GM18508 (cell line): ENCODE data around the gene PCDHGA8.
"Not testable (repeated sequence)": the region's sequence is repeated elsewhere in the genome, so short reads cannot be mapped to it uniquely, and the experiment has no call there.

Source experiments
- ATAC-seq: cut with Tn5 transposase; IDR thresholded peaks from one replicate; pipeline ENCODE4 v1.9.1; 2021; ENCODE audit warnings: moderate number of reproducible peaks; ENCODE audit not compliant: insufficient read depth, unreplicated experiment

PCDHGA8 gene

GRCh38 chr5:141427783-141428426, 35.5 kb downstream of the PCDHGA8 start:
- no peak for ATAC-seq

DNA sequence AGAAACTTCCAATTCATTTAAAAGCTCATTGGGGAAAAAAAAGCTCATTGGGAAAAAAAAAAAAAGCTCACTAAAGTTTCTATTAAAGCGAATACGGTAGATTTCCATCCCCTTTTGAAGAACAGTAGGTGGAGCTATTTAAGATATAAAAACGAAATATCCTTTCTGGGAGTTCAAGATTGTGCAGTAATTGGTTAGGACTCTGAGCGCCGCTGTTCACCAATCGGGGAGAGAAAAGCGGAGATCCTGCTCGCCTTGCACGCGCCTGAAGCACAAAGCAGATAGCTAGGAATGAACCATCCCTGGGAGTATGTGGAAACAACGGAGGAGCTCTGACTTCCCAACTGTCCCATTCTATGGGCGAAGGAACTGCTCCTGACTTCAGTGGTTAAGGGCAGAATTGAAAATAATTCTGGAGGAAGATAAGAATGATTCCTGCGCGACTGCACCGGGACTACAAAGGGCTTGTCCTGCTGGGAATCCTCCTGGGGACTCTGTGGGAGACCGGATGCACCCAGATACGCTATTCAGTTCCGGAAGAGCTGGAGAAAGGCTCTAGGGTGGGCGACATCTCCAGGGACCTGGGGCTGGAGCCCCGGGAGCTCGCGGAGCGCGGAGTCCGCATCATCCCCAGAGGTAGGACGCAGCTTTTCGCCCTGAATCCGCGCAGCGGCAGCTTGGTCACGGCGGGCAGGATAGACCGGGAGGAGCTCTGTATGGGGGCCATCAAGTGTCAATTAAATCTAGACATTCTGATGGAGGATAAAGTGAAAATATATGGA, 38.1 kb downstream of the PCDHGA8 start, which contains the start of gene PCDHGA12:
TSS of gene PCDHGA12 (plus strand) at position 176 of the 782 bp plus-strand sequence. CDS start at position 429, 253 bp downstream.
- ATAC-seq = no peak

DNA sequence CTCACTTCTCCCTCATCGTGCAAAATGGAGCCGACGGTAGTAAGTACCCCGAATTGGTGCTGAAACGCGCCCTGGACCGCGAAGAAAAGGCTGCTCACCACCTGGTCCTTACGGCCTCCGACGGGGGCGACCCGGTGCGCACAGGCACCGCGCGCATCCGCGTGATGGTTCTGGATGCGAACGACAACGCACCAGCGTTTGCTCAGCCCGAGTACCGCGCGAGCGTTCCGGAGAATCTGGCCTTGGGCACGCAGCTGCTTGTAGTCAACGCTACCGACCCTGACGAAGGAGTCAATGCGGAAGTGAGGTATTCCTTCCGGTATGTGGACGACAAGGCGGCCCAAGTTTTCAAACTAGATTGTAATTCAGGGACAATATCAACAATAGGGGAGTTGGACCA, 38.9 kb downstream of the PCDHGA8 start:
- ATAC-seq = no peak

DNA sequence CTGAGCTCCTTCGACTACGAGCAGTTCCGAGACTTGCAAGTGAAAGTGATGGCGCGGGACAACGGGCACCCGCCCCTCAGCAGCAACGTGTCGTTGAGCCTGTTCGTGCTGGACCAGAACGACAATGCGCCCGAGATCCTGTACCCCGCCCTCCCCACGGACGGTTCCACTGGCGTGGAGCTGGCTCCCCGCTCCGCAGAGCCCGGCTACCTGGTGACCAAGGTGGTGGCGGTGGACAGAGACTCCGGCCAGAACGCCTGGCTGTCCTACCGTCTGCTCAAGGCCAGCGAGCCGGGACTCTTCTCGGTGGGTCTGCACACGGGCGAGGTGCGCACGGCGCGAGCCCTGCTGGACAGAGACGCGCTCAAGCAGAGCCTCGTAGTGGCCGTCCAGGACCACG, 39.9 kb downstream of the PCDHGA8 start:
- ATAC-seq = not testable (repeated sequence)

DNA sequence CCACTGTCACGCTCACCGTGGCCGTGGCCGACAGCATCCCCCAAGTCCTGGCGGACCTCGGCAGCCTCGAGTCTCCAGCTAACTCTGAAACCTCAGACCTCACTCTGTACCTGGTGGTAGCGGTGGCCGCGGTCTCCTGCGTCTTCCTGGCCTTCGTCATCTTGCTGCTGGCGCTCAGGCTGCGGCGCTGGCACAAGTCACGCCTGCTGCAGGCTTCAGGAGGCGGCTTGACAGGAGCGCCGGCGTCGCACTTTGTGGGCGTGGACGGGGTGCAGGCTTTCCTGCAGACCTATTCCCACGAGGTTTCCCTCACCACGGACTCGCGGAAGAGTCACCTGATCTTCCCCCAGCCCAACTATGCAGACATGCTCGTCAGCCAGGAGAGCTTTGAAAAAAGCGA, 40.3 kb downstream of the PCDHGA8 start:
- not testable (repeated sequence) for ATAC-seq

- no peak for ATAC-seq
These were observed 41.6 kb downstream of the PCDHGA8 start for GRCh38 chr5:141434006-141434405.

DNA sequence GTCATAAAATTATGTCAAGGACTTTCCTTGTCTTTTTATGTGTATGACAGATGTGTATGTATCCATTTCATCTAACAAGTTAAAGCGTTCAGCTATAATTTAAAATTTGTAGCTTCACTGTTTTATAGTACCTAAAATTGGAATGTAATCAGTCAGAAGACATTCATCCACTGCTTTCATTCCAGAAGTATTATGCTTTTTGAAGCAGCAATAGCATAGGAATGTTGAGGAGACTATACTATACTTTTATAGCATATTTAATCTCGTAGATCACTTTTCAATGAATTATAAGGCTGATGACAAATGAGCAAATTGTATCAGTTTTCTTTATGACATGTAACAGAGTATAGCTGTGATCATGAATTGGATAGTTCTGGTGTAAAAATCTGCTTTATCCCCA, 44.8 kb downstream of the PCDHGA8 start:
- ATAC-seq = no peak

GRCh38 chr5:141439411-141440141, 47.1 kb downstream of the PCDHGA8 start:
- no peak for ATAC-seq

DNA sequence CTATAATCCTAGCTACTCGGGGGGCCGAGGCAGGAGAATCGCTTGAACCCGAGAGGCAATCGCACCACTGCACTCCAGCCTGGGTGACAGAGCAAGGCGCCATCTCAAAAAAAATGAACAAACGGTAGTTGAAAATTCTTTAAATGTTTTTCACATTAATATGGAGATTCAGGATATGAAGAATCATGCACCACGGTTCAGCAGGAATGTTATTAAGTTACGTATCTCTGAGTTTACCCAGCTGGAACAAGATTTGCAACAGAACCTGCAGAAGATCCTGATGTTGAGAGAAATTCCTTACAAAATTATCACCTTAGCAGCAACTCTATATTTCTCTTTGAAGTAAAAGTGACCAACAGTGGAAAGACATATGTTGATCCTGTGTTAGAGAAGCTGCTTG, 47.9 kb downstream of the PCDHGA8 start:
- ATAC-seq = no peak

DNA sequence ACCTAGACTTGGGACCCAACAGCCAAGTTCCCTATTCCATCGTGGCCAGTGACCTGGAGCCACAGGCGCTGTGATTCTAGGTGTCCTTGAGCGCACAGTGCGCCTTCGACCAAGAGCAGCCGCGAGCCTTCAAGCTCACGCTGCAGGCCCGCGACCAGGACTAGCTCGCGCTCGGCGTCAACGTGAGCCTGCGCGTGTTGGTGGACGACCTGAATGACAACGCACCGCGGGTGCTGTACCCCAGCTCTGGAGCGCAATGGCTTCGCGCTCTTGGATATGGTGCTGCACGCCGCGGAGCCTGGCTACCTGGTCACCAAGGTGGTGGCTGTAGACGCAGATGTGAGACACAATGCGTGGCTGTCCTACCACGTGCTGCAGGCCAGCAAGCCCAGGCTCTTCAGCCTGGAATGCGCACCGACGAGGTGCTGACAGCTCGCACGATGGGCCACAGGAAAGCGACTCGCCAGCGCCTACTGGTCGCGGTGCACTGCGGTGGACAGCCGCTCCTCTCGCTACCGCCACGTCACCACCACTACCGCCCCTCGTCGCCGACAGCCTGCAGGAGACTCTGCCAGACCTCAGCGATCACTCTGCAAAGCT, 49.2 kb downstream of the PCDHGA8 start:
- ATAC-seq = no peak
